Measurements from ENCODE around the gene AKAP8L. TPM values are rescaled to one million over a fixed set of nuclear protein-coding genes. Genes with fewer than 3 reads are reported as not detected.
A peak's percentile ranks its signal among the peaks of the same experiment; 100 is the strongest.

The AKAP8L gene
- total and polyA plus RNA-seq, 10 of the 15 experiments (the other 5 are each of a cell fraction or from before 2014, with no cell fraction given), result 0.66 to 64.3 (median 40.0) TPM

GRCh38 chr19:15457701-15458484 lies 39.1 kb upstream of the AKAP8L start (continued):
- no peak for TF ChIP-seq SUPT20H (IDR thresholded peaks at IDR 0.05; ENCODE audit: borderline replicate concordance, control insufficient read depth, low read depth, low read length)
- TF ChIP-seq HSF1 (IDR thresholded peaks at IDR 0.05; ENCODE audit: low read depth, low read length), result no peak
- no peak for TF ChIP-seq NFIC (IDR thresholded peaks at IDR 0.05; ENCODE audit: low read depth, low read length)
- TF ChIP-seq RUNX3 (IDR thresholded peaks at IDR 0.05; ENCODE audit: low read length), result no peak
- TF ChIP-seq PML (IDR thresholded peaks at IDR 0.05; ENCODE audit: low read length), result no peak
- no peak for TF ChIP-seq MLLT1 (IDR thresholded peaks at IDR 0.05)

DNA sequence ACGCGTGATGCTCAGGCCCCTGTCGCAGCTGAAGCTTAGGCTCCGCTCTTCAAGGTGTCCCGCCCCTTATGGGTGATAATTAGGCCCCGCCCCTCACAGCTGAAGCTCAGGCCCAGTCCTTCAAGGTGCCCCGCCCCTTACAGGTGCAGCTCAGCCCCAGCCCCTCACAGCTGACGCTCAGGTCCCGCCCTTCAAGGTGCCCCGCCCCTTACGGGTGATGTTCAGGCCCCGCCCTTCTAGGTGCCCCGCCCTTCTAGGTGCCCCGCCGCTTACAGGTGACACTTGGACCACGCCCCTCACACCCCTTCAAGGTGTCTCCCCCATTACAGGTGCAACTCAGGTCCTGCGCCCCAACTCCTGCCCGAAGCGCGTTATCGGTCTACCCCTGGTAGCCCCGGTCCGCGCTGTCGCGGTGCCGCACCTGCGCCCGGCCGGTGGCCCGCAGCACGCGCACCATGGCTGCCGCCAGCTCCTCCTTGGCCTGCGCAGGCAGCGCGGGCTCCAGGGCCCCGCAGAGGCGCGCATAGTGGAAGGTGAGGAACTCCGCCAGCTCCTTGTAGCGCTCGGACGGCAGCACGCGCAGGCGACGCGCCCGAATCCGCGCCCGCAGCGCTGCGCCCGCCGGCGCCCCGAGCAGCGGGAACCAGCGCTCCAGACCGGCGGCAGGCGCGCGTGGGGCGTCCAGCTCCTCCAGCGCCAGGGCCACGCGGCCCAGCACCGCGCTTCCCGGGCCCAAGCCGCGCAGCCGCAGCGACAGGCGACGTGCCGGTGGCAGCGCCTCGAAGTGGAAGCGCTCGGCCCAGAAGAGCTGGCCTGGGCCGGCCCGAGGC lies 38.3 kb upstream of the AKAP8L start:
- ATAC-seq (peak; percentile 30; the same call in 2 of the 3 replicates), FAIRE-seq (no peak), DNase-seq (ENCODE audit: low read depth, low spot score) (no peak)
- in situ Hi-C loops (cut with MboI), result no loop called here
- CTCF ChIA-PET, result no interaction called here
- Histone ChIP-seq H3K4me2 (ENCODE audit: control insufficient read depth, insufficient read depth) (no peak overlapping the region), H2AFZ (ENCODE audit: control insufficient read depth, low read depth, low read length) (no peak overlapping the region), H3K4me1 (ENCODE audit: control insufficient read depth, insufficient read depth, low read length) (no peaks in the 10 kb centered on the region), H3K79me2 (ENCODE audit: control insufficient read depth, insufficient read depth, low read length) (peaks cover 3% of the 10 kb centered on the region; the same call in 1 of the 2 replicates), H3K9me3 (replicated peaks; ENCODE audit: control insufficient read depth, insufficient read depth, low read length) (no peaks in the 10 kb centered on the region; the same call in 2 of the 3 replicates), H3K9ac (ENCODE audit: control insufficient read depth, insufficient read depth, low read length) (no peak overlapping the region), H3K27ac (ENCODE audit: control insufficient read depth, insufficient read depth) (no peak overlapping the region), H3K4me3 (no peak overlapping the region), H3K36me3 (ENCODE audit: control insufficient read depth in 2 of 2, insufficient read depth in 2 of 2, low read length in 1 of 2) (peaks cover 25 to 35% of the 10 kb centered on the region in 2 experiments), H3K27me3 (replicated peaks in 1 of 2; ENCODE audit: control insufficient read depth in 2 of 2, insufficient read depth in 2 of 2, low read length in 1 of 2) (no peaks in the 10 kb centered on the region), H4K20me1 (ENCODE audit: control insufficient read depth, insufficient read depth) (no peaks in the 10 kb centered on the region; the same call in 1 of the 2 replicates)
- intact Hi-C loops (cut with micrococcal nuclease; ENCODE audit: unreplicated experiment), result no loop called here
- TF ChIP-seq ZNF592 (IDR thresholded peaks at IDR 0.05) (no peak), CBX5 (IDR thresholded peaks at IDR 0.05; ENCODE audit: low read depth) (no peak)
- SMC1A ChIA-PET (ENCODE audit: uncharacterized antibody, unreplicated experiment), result no interaction called here
- BruUV-seq (replicated peaks), result no TSS peak
- over 99% methylated on average over 58 of the region's 86 CpGs for WGBS (ENCODE audit: insufficient coverage, insufficient replicate concordance, low lambda C conversion rate, missing lambda C conversion rate)
- RAD21 ChIA-PET (ENCODE audit: unreplicated experiment), result no interaction called here
- POLR2A ChIA-PET, result no interaction called here
